ENCODE measurements around the gene MAL.

MAL gene

GRCh38 chr2:95063086-95063958 is 37.8 kb downstream of the MAL start:
- no peak overlapping the region for H3K27ac ChIP-seq (ENCODE audit: poor library complexity, severe bottlenecking)
- TF ChIP-seq CTCF (IDR thresholded peaks at IDR 0.05; ENCODE audit: poor library complexity, severe bottlenecking) = no peak
- ATAC-seq (ENCODE audit: low read depth) (no peak), DNase-seq (ENCODE audit: low spot score) (no peak)
- no peaks in the 10 kb centered on the region for H3K27me3 ChIP-seq (ENCODE audit: insufficient read depth, poor library complexity, severe bottlenecking)
- no peak overlapping the region for H3K4me3 ChIP-seq (ENCODE audit: severe bottlenecking)
- H3K9me3 ChIP-seq (ENCODE audit: severe bottlenecking) = no peaks in the 10 kb centered on the region
- H3K36me3 ChIP-seq (ENCODE audit: low read depth) = no peaks in the 10 kb centered on the region
- no peaks in the 10 kb centered on the region for H3K4me1 ChIP-seq (ENCODE audit: insufficient read depth, poor library complexity, severe bottlenecking)

- ATAC-seq (ENCODE audit: low read depth) (no peak), DNase-seq (ENCODE audit: low spot score) (no peak)
- Histone ChIP-seq H3K27ac (ENCODE audit: poor library complexity, severe bottlenecking) (no peak overlapping the region), H3K9me3 (ENCODE audit: severe bottlenecking) (no peaks in the 10 kb centered on the region), H3K27me3 (ENCODE audit: insufficient read depth, poor library complexity, severe bottlenecking) (no peaks in the 10 kb centered on the region), H3K4me3 (ENCODE audit: severe bottlenecking) (no peak overlapping the region), H3K36me3 (ENCODE audit: low read depth) (no peaks in the 10 kb centered on the region), H3K4me1 (ENCODE audit: insufficient read depth, poor library complexity, severe bottlenecking) (no peaks in the 10 kb centered on the region)
- no peak for TF ChIP-seq CTCF (IDR thresholded peaks at IDR 0.05; ENCODE audit: poor library complexity, severe bottlenecking)
Measured at GRCh38 chr2:95068256-95068655, 42.7 kb downstream of the MAL start.

GRCh38 chr2:95069465-95069864 is 44.0 kb downstream of the MAL start:
- H3K27me3 ChIP-seq (ENCODE audit: insufficient read depth, poor library complexity, severe bottlenecking) = no peaks in the 10 kb centered on the region
- no peaks in the 10 kb centered on the region for H3K9me3 ChIP-seq (ENCODE audit: severe bottlenecking)
- DNase-seq (ENCODE audit: low spot score) = no peak
- TF ChIP-seq CTCF (IDR thresholded peaks at IDR 0.05; ENCODE audit: poor library complexity, severe bottlenecking) = no peak
- H3K4me1 ChIP-seq (ENCODE audit: insufficient read depth, poor library complexity, severe bottlenecking) = no peaks in the 10 kb centered on the region
- ATAC-seq (ENCODE audit: low read depth) = no peak
- no peak overlapping the region for H3K27ac ChIP-seq (ENCODE audit: poor library complexity, severe bottlenecking)
- no peaks in the 10 kb centered on the region for H3K36me3 ChIP-seq (ENCODE audit: low read depth)
- H3K4me3 ChIP-seq (ENCODE audit: severe bottlenecking) = no peak overlapping the region

- Histone ChIP-seq H3K27me3 (ENCODE audit: insufficient read depth, poor library complexity, severe bottlenecking) (no peaks in the 10 kb centered on the region), H3K27ac (ENCODE audit: poor library complexity, severe bottlenecking) (no peak overlapping the region), H3K36me3 (ENCODE audit: low read depth) (no peaks in the 10 kb centered on the region), H3K9me3 (ENCODE audit: severe bottlenecking) (no peaks in the 10 kb centered on the region), H3K4me3 (ENCODE audit: severe bottlenecking) (no peak overlapping the region), H3K4me1 (ENCODE audit: insufficient read depth, poor library complexity, severe bottlenecking) (no peaks in the 10 kb centered on the region)
- no peak for TF ChIP-seq CTCF (IDR thresholded peaks at IDR 0.05; ENCODE audit: poor library complexity, severe bottlenecking)
- DNase-seq (ENCODE audit: low spot score) (no peak), ATAC-seq (ENCODE audit: low read depth) (no peak)
Measured at GRCh38 chr2:95071856-95072255, 46.3 kb downstream of the MAL start.

DNA sequence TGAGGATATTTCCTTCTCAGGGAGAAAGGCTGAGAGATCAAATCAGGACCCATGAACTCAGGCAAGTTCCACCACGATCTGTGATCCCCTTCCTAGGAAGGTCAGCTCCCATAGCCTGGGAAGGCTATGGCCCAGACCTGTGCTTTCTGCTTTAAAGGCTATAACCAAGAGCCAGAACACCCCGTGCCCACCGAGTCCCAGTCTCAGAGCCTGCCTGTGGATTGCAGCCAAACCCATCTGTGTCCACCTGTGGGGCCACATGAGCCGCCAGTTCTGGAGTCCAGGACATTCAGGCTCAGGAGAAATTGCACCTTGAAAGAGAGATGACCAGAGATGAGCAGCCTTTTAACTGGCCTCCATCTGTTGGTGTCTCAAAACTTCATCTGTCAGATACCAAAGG is 46.9 kb downstream of the MAL start:
- Histone ChIP-seq H3K4me1 (ENCODE audit: insufficient read depth, poor library complexity, severe bottlenecking) (no peaks in the 10 kb centered on the region), H3K4me3 (ENCODE audit: severe bottlenecking) (no peak overlapping the region), H3K27me3 (ENCODE audit: insufficient read depth, poor library complexity, severe bottlenecking) (no peaks in the 10 kb centered on the region), H3K36me3 (ENCODE audit: low read depth) (no peaks in the 10 kb centered on the region), H3K9me3 (ENCODE audit: severe bottlenecking) (no peaks in the 10 kb centered on the region), H3K27ac (ENCODE audit: poor library complexity, severe bottlenecking) (no peak overlapping the region)
- DNase-seq (ENCODE audit: low spot score) = no peak
- no peak for TF ChIP-seq CTCF (IDR thresholded peaks at IDR 0.05; ENCODE audit: poor library complexity, severe bottlenecking)
- no peak for ATAC-seq (ENCODE audit: low read depth)

Data from RWPE2 (cell line).